ENCODE results near the gene MYO9A.

The MYO9A gene

DNA sequence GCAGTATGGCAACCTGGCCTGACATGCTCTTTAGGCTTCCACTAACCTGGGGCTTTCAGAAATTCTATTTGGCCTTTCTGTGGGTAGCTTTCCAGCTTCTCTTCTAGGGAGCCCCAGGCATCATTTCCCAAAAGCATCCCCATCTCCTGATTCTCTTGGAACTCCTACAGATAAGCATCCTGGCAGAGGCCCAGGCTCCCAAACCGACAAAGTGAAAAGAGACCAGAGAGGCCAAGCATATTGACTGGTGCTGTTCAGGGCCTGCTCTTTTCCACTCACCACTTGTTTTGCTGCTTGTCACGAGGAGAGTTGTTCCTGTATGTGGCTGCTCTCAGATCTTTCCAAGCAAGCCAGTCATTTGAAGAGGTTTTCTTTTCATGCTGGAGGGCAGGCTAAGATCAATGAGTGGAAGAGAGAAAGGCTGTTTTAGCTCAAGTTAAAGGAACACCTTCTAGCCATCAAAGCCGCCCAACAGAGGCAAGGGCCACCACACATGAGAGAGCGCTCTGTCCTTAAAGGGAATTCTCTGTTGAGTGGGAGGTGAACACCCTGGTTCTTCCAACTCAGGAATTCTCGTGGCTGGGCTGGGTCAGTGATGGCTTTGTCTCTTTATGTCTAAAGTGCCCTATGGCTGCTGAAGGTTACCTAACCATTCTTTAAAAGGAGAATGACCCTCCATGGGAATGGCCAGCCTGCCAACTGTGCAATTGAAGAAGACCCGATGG lies 338.7 kb downstream of the MYO9A start:
- no peak for DNase-seq

GRCh38 chr15:71777216-71777943 lies 340.6 kb downstream of the MYO9A start:
- DNase-seq = peak; percentile 91

DNA sequence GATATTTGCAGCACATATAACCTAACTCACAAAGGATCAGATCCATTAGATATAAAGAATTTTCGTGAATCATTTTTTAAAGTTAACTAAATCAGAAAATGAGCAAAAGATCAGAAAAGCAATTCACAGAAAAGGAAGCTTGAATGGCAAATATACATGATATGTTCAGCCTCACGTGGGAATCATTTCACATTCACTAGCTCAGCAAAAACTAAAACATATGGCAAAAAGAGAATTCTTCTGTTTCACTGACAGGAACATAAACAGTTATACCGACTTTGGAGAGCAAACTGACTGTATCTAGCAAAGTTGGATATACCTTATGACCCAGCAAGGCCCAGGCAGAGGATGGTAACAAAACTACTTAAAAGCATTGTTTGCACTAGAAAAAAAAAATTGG lies 341.6 kb downstream of the MYO9A start:
- DNase-seq = no peak

DNA sequence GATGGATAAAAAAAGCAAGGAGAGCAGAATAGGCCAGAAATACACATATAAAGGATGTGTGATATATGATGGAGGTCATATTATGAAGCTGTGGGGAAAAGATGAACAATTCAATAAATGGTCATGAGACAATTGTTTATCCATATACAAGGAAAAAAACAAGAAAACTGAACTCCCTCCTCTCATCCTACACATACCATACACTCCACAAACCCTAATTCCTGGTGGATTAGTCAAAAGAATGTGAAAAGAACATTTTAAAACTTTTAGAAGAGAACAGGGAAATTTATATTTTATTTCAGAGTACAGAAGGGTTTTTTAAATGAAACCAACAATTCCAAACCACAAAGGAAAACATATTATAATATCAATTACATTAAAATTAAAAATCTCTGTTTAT lies 342.1 kb downstream of the MYO9A start:
- no peak for DNase-seq

GRCh38 chr15:71773206-71773859 lies 344.6 kb downstream of the MYO9A start:
- no peak for DNase-seq
